Measurements from ENCODE around the gene RNF13.

The RNF13 gene

GRCh38 chr3:149964291-149964690, 151.3 kb downstream of the RNF13 start:
- DNase-seq (ENCODE audit: low read depth), result no peak
- H3K4me3 ChIP-seq (ENCODE audit: low read length), result no peak overlapping the region
- no peak for TF ChIP-seq CTCF (conservative IDR thresholded peaks at IDR 0.05; ENCODE audit: low read depth, low read length)

- no peak overlapping the region for H3K4me3 ChIP-seq (ENCODE audit: low read length)
- DNase-seq (ENCODE audit: low read depth), result no peak
- no peak for TF ChIP-seq CTCF (conservative IDR thresholded peaks at IDR 0.05; ENCODE audit: low read depth, low read length)
Observed at GRCh38 chr3:149965278-149965677, 152.3 kb downstream of the RNF13 start.

DNA sequence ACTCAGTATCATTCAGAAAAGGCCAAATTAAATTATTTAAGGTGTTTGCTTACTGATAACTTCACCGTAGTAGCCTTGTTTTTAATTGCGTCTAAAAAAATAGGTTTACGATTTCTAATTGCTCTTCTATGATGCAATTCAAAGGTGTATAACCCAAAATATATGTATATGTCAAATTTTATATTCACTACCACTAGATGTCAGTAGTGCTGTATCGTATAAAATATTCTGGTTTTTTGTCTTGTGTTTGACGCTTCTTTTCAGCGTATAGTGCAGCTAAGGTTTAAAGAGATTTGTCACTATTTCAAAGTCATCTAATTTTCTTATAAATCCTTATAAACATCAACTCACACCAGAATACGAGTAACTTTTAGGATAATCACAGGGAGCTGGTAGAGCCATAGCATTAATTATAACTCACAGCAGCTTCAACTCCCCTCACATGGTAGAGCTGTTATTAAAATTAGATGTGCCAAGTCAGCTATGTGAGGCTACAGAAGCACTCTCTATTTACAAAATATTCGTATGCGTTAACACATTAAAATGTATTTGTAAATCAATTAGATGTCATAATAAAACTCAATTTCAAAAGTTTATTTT, 154.2 kb downstream of the RNF13 start:
- H3K4me3 ChIP-seq (ENCODE audit: low read length), result no peak overlapping the region
- no peak for DNase-seq (ENCODE audit: low read depth)
- peak; percentile 33 for TF ChIP-seq CTCF (conservative IDR thresholded peaks at IDR 0.05; ENCODE audit: low read depth, low read length)

GRCh38 chr3:149968216-149968615, 155.2 kb downstream of the RNF13 start:
- peak overlapping the region; percentile 84 for H3K4me3 ChIP-seq (ENCODE audit: low read length)
- TF ChIP-seq CTCF (conservative IDR thresholded peaks at IDR 0.05; ENCODE audit: low read depth, low read length), result no peak
- DNase-seq (ENCODE audit: low read depth), result no peak

GRCh38 chr3:149969110-149969939, 156.3 kb downstream of the RNF13 start:
- TF ChIP-seq CTCF (conservative IDR thresholded peaks at IDR 0.05; ENCODE audit: low read depth, low read length), result peak; percentile 34
- peak; percentile 56 for DNase-seq (ENCODE audit: low read depth)
- peak overlapping the region; percentile 84 for H3K4me3 ChIP-seq (ENCODE audit: low read length)

DNA sequence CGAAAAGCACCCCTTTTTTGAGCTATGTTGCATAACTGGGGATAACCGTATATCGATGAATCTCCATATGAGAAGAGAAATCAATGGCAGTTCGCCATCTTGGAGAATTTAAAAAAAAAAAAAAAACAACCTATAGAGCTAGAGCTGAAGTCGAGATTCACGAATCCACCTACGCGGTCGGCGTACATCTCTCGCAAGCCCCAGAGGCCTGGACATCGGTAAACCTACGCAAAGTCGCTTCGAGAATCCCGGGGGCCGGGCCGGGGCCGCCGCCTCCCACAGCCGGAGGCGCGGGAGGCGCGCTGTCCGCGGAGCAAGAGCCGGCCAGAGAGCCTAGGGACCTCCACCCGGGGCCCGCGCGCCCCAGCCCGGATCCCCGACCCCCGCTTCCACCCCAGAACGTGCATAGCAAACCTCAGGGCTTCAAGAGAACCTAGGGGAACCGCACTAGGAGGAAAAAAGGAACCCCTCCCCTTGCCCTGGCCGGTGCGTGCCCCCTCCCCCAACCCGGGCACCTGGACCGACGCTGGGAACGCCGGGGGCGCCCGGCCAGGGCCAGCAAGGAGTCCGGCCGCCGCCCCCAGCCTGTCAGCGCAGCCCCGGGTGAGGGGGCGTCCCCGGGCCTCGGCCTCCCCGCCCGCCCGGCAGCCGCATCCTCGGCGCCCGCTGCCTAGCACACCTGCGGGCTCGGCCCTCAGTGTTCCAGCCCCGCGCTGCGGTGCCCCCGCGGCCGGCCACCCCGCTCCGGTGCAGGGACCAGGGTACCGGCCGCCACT, 157.1 kb downstream of the RNF13 start:
- no peak for TF ChIP-seq CTCF (conservative IDR thresholded peaks at IDR 0.05; ENCODE audit: low read depth, low read length)
- H3K4me3 ChIP-seq (ENCODE audit: low read length), result peak overlapping the region; percentile 84
- peak; percentile 57 for DNase-seq (ENCODE audit: low read depth)
